Chondrocyte (in vitro differentiated cells): ENCODE results near the gene LAMB4. TPM values are rescaled to one million over a fixed set of nuclear protein-coding genes. Genes with fewer than 3 reads are reported as not detected.

Experiments used
- DNase-seq: peaks from one replicate; pipeline ENCODE4 v3.0.0; 2021; ENCODE audit warnings: mixed read lengths, low spot score
- H3K27ac Mint-ChIP-seq: one replicate; pipeline ENCODE4 v1.8.0; 2021; ENCODE audit warnings: mild to moderate bottlenecking, moderate library complexity, mixed read lengths; ENCODE audit not compliant: unreplicated experiment
- H3K27me3 Mint-ChIP-seq: 2 replicates; pipeline ENCODE4 v1.8.0; 2021; ENCODE audit warnings: low read depth, mixed read lengths
- H3K36me3 Mint-ChIP-seq: 2 replicates; pipeline ENCODE4 v1.8.0; 2021; ENCODE audit warnings: low read depth, mixed read lengths
- H3K4me1 Mint-ChIP-seq: 2 replicates; pipeline ENCODE4 v1.8.0; 2021; ENCODE audit warnings: low read depth, mild to moderate bottlenecking, mixed read lengths
- H3K4me3 Mint-ChIP-seq: one replicate; pipeline ENCODE4 v1.8.0; 2021; ENCODE audit warnings: mild to moderate bottlenecking, moderate library complexity, mixed read lengths; ENCODE audit not compliant: unreplicated experiment
- H3K9me3 Mint-ChIP-seq: 2 replicates; pipeline ENCODE4 v1.8.0; 2021; ENCODE audit warnings: low read depth, mixed read lengths
- CTCF ChIP-seq: fragments of 200-600 bp; sonication (generic); IDR thresholded peaks from 2 replicates; pipeline ENCODE4 v1.5.0; 2021; ENCODE audit warnings: antibody characterized with exemption, mild to moderate bottlenecking, moderate library complexity
- total RNA-seq: library from RNA; stranded (reverse); gene quantifications from 3 replicates; pipeline ENCODE4 v1.2.1, GENCODE V29; 2021

LAMB4 gene
- total RNA-seq, 1 donor from 2014 or later: not detected

- no peak for TF ChIP-seq CTCF
- Mint-ChIP-seq H3K36me3 (no peaks in the 10 kb centered on the region), H3K9me3 (no peaks in the 10 kb centered on the region), H3K27ac (no peak overlapping the region), H3K4me1 (peaks cover 37% of the 10 kb centered on the region), H3K27me3 (no peaks in the 10 kb centered on the region), H3K4me3 (no peak overlapping the region)
- DNase-seq: no peak
These were observed 121.3 kb downstream of the LAMB4 start for GRCh38 chr7:108008827-108009226.

GRCh38 chr7:108008240-108008639 lies 121.9 kb downstream of the LAMB4 start:
- no peak overlapping the region for H3K4me3 Mint-ChIP-seq
- H3K36me3 Mint-ChIP-seq: no peaks in the 10 kb centered on the region
- DNase-seq: no peak
- H3K9me3 Mint-ChIP-seq: no peaks in the 10 kb centered on the region
- no peaks in the 10 kb centered on the region for H3K27me3 Mint-ChIP-seq
- H3K27ac Mint-ChIP-seq: no peak overlapping the region
- TF ChIP-seq CTCF: no peak
- peaks cover 38% of the 10 kb centered on the region for H3K4me1 Mint-ChIP-seq

- no peak for DNase-seq
- H3K27me3 Mint-ChIP-seq: no peaks in the 10 kb centered on the region
- H3K27ac Mint-ChIP-seq: peak overlapping the region; percentile 3
- peaks cover 38% of the 10 kb centered on the region for H3K4me1 Mint-ChIP-seq
- no peaks in the 10 kb centered on the region for H3K36me3 Mint-ChIP-seq
- TF ChIP-seq CTCF: no peak
- no peaks in the 10 kb centered on the region for H3K9me3 Mint-ChIP-seq
- no peak overlapping the region for H3K4me3 Mint-ChIP-seq
These were observed 122.4 kb downstream of the LAMB4 start for GRCh38 chr7:108007762-108008161.

GRCh38 chr7:108007261-108007660 lies 122.9 kb downstream of the LAMB4 start:
- Mint-ChIP-seq H3K4me3 (no peak overlapping the region), H3K27ac (no peak overlapping the region), H3K4me1 (peaks cover 38% of the 10 kb centered on the region), H3K9me3 (no peaks in the 10 kb centered on the region), H3K36me3 (no peaks in the 10 kb centered on the region), H3K27me3 (no peaks in the 10 kb centered on the region)
- no peak for DNase-seq
- TF ChIP-seq CTCF: no peak

- TF ChIP-seq CTCF: no peak
- Mint-ChIP-seq H3K27me3 (no peaks in the 10 kb centered on the region), H3K4me3 (peak overlapping the region; percentile 95), H3K27ac (peak overlapping the region; percentile 86), H3K4me1 (peaks cover 53% of the 10 kb centered on the region), H3K36me3 (peaks cover 7% of the 10 kb centered on the region), H3K9me3 (no peaks in the 10 kb centered on the region)
- DNase-seq: no peak
These were observed 125.7 kb downstream of the LAMB4 start for GRCh38 chr7:108004220-108005142.
